MM.1S (cell line): ENCODE results near the gene TSPOAP1.

Source experiments
- DNase-seq: peaks from one replicate; pipeline ENCODE4 v3.0.0-alpha.2; 2015
- H2AFZ ChIP-seq: fragments of 300-600 bp; sonication (generic); 2 replicates; pipeline ENCODE4 v1.6.0; 2016; ENCODE audit warnings: antibody characterized with exemption, low read length
- H3F3A ChIP-seq: fragments of 300-600 bp; sonication (generic); 2 replicates; pipeline ENCODE4 v1.6.1; 2016; ENCODE audit warnings: mild to moderate bottlenecking, antibody characterized with exemption, low read length, moderate library complexity, mixed read lengths; ENCODE audit not compliant: insufficient read depth
- H3K27ac ChIP-seq: fragments of 300-600 bp; sonication (generic); 2 replicates; pipeline ENCODE4 v1.5.1; 2016; ENCODE audit warnings: mild to moderate bottlenecking, low read length
- H3K27me3 ChIP-seq: fragments of 300-600 bp; sonication (generic); replicated peaks from 2 replicates; pipeline ENCODE4 v1.6.0; 2016; ENCODE audit warnings: low read length; ENCODE audit not compliant: insufficient read depth
- H3K36me3 ChIP-seq: fragments of 300-600 bp; sonication (generic); replicated peaks from 2 replicates; pipeline ENCODE4 v1.6.1; 2016; ENCODE audit warnings: mild to moderate bottlenecking, low read length, mixed read lengths; ENCODE audit not compliant: insufficient read depth
- H3K4me1 ChIP-seq: fragments of 300-600 bp; sonication (generic); 2 replicates; pipeline ENCODE4 v1.6.1; 2016; ENCODE audit warnings: low read length, mixed read lengths
- H3K4me2 ChIP-seq: fragments of 300-600 bp; sonication (generic); 2 replicates; pipeline ENCODE4 v1.6.0; 2016; ENCODE audit warnings: low read depth, low read length
- H3K4me3 ChIP-seq: fragments of 300-600 bp; sonication (generic); 2 replicates; pipeline ENCODE4 v1.5.1; 2016; ENCODE audit warnings: low read length, mixed read lengths
- H3K79me2 ChIP-seq: fragments of 300-600 bp; sonication (generic); 2 replicates; pipeline ENCODE4 v1.6.1; 2016; ENCODE audit warnings: mixed run types, low read length, mixed read lengths
- H3K9ac ChIP-seq: fragments of 300-600 bp; sonication (generic); 2 replicates; pipeline ENCODE4 v1.6.1; 2016; ENCODE audit warnings: low read length, mixed read lengths
- H3K9me2 ChIP-seq: fragments of 300-600 bp; sonication (generic); replicated peaks from 2 replicates; pipeline ENCODE4 v1.6.1; 2016; ENCODE audit warnings: mild to moderate bottlenecking, low read length, mixed read lengths; ENCODE audit not compliant: insufficient read depth
- H3K9me3 ChIP-seq: fragments of 300-600 bp; sonication (generic); replicated peaks from 2 replicates; pipeline ENCODE4 v1.6.1; 2016; ENCODE audit warnings: mild to moderate bottlenecking, low read length, mixed read lengths; ENCODE audit not compliant: insufficient read depth
- H4K20me1 ChIP-seq: fragments of 300-600 bp; sonication (generic); 2 replicates; pipeline ENCODE4 v1.6.1; 2016; ENCODE audit warnings: mild to moderate bottlenecking, low read length, moderate library complexity, mixed read lengths; ENCODE audit not compliant: insufficient read depth
- EZH2 ChIP-seq: fragments of 300-600 bp; sonication (generic); optimal IDR thresholded peaks from 2 replicates; pipeline ENCODE3; 2017; ENCODE audit warnings: low read depth, mild to moderate bottlenecking, antibody characterized with exemption, low read length, mixed read lengths
- EZH2phosphoT487 ChIP-seq: fragments of 300-600 bp; sonication (generic); IDR thresholded peaks from 2 replicates; pipeline ENCODE4 v1.6.1; 2018; ENCODE audit warnings: antibody characterized with exemption, low read length
- TF ChIP-seq, protein P1 (sequence below): fragments of 300-600 bp; sonication (generic); IDR thresholded peaks from 2 replicates; pipeline ENCODE4 v1.5.1; 2016; ENCODE audit warnings: antibody characterized with exemption, low read length, mixed read lengths

The TSPOAP1 gene

DNA sequence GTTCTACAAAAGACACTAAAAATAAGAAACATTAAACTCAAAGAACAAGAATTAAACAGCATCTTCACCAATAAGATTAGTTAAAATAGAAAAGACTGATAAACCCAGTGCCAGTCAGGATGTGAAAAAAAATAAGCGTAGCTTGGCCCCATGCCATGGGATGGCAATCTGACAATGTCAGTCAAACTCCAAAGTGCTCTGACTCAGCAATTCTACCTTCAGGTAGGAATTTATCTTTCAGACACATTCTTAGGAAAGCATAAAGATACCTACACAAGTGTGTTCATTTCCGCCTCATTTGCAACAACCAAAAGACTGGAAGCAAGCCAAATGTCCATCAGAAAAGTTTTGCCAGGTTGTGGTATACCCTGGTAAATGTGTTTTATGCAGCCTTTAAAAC lies 38.7 kb downstream of the TSPOAP1 start:
- H4K20me1 ChIP-seq, result no peaks in the 10 kb centered on the region
- no peaks in the 10 kb centered on the region for H3K79me2 ChIP-seq
- no peaks in the 10 kb centered on the region for H3F3A ChIP-seq
- TF ChIP-seq, protein P1, sequence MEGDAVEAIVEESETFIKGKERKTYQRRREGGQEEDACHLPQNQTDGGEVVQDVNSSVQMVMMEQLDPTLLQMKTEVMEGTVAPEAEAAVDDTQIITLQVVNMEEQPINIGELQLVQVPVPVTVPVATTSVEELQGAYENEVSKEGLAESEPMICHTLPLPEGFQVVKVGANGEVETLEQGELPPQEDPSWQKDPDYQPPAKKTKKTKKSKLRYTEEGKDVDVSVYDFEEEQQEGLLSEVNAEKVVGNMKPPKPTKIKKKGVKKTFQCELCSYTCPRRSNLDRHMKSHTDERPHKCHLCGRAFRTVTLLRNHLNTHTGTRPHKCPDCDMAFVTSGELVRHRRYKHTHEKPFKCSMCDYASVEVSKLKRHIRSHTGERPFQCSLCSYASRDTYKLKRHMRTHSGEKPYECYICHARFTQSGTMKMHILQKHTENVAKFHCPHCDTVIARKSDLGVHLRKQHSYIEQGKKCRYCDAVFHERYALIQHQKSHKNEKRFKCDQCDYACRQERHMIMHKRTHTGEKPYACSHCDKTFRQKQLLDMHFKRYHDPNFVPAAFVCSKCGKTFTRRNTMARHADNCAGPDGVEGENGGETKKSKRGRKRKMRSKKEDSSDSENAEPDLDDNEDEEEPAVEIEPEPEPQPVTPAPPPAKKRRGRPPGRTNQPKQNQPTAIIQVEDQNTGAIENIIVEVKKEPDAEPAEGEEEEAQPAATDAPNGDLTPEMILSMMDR, result no peak
- TF ChIP-seq EZH2 (no peak), EZH2phosphoT487 (no peak)
- no peak overlapping the region for H3K4me2 ChIP-seq
- no peaks in the 10 kb centered on the region for H3K9me2 ChIP-seq
- no peaks in the 10 kb centered on the region for H3K9me3 ChIP-seq
- no peaks in the 10 kb centered on the region for H3K36me3 ChIP-seq
- H3K9ac ChIP-seq, result no peak overlapping the region
- no peak overlapping the region for H3K4me3 ChIP-seq
- peaks cover 6% of the 10 kb centered on the region; the same call in 1 of the 2 replicates for H3K4me1 ChIP-seq
- H3K27me3 ChIP-seq, result no peaks in the 10 kb centered on the region
- no peak overlapping the region for H2AFZ ChIP-seq
- DNase-seq, result no peak
- no peak overlapping the region for H3K27ac ChIP-seq

DNA sequence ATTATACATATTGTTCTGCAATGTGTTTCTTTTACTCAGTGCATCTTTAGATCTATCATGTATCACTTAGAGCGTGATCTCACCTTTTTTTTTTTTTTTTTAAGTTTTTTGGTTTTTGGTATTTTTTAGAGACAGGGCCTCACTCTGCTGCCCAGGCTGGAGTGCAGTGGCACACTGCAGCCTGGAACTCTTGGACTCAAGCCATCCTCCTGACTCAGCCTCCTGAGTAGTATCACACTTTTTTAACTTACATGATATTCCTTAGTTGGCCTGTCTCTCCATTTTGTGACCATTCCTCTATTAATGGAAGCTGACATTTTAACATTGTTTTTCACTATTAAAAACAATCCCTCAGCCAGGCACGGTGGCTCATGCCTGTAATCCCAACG lies 43.2 kb downstream of the TSPOAP1 start:
- no peak overlapping the region for H3K4me3 ChIP-seq
- no peaks in the 10 kb centered on the region for H3F3A ChIP-seq
- no peak overlapping the region for H3K9ac ChIP-seq
- no peaks in the 10 kb centered on the region for H3K36me3 ChIP-seq
- H3K4me1 ChIP-seq, result peaks cover 6% of the 10 kb centered on the region; the same call in 1 of the 2 replicates
- H3K9me3 ChIP-seq, result no peaks in the 10 kb centered on the region
- no peak for DNase-seq
- H2AFZ ChIP-seq, result no peak overlapping the region
- no peaks in the 10 kb centered on the region for H3K79me2 ChIP-seq
- H3K27me3 ChIP-seq, result peaks cover 5% of the 10 kb centered on the region
- no peak overlapping the region for H3K27ac ChIP-seq
- no peaks in the 10 kb centered on the region for H3K9me2 ChIP-seq
- H3K4me2 ChIP-seq, result no peak overlapping the region
- no peaks in the 10 kb centered on the region for H4K20me1 ChIP-seq
- TF ChIP-seq, protein P1, result no peak
- TF ChIP-seq EZH2 (no peak), EZH2phosphoT487 (no peak)

DNA sequence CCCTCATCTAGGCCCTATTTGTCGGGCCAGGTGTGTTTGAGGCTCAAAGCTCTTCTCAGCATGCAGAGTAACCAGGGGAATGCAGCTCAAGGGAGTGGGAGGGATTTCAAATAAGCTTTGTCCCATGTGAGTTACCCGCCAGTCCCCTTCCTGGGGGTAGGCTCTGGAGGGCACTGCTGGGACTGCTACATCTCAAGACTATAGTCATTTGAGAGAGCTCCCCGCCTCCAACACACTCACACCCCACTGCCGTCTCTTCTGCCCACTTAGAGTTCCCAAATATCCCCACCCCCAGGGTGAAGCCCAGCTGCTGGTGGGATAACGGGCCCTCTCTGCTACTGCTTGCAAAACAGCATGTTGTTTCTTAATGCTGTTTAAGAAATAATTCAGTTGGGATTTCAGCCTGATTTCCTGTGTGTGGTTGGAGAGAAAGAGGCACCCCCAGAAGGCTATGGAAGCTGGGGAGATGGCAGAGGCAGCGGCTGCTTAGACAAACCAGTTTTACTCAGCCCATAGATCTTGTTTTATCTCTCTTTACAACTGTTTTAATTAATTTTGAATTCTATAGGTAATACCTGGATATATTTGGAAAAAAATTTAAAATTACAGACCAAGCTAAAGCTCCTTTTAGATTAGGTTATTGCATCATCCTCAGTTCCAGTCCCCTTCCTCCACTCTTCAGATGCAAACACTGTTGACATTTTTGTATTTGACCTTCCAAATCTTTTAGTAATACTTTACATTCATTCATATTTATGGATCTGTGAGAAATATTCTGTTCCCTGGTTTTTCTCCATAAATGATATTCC lies 43.8 kb downstream of the TSPOAP1 start:
- no peak overlapping the region for H3K27ac ChIP-seq
- peaks cover 11% of the 10 kb centered on the region for H3K27me3 ChIP-seq
- no peak overlapping the region for H3K9ac ChIP-seq
- H3K4me3 ChIP-seq, result no peak overlapping the region
- H2AFZ ChIP-seq, result no peak overlapping the region
- no peaks in the 10 kb centered on the region for H3K36me3 ChIP-seq
- no peaks in the 10 kb centered on the region for H4K20me1 ChIP-seq
- H3K9me2 ChIP-seq, result no peaks in the 10 kb centered on the region
- H3K9me3 ChIP-seq, result no peaks in the 10 kb centered on the region
- H3K4me1 ChIP-seq, result peaks cover 6% of the 10 kb centered on the region; the same call in 1 of the 2 replicates
- H3F3A ChIP-seq, result no peaks in the 10 kb centered on the region
- no peak overlapping the region for H3K4me2 ChIP-seq
- no peak for DNase-seq
- no peaks in the 10 kb centered on the region for H3K79me2 ChIP-seq
- TF ChIP-seq, protein P1, result no peak
- TF ChIP-seq EZH2 (no peak), EZH2phosphoT487 (no peak)
